Mesenchymal stem cell (in vitro differentiated cells and primary cell): ENCODE measurements around the gene UBE2QL1.

Experiments
- DNase-seq: peaks from one replicate; pipeline ENCODE4 v3.0.0-alpha.2; 2013
- H2AFZ ChIP-seq: one replicate; pipeline ENCODE4 v1.6.1; 2013; ENCODE audit warnings: low read depth, mild to moderate bottlenecking, control low read depth, inconsistent platforms, low read length, moderate library complexity
- H2AK5ac ChIP-seq: 2 replicates; pipeline ENCODE4 v1.6.1; 2013; ENCODE audit warnings: low read length, moderate library complexity, mild to moderate bottlenecking, inconsistent platforms; ENCODE audit not compliant: severe bottlenecking
- H2BK120ac ChIP-seq: one replicate; pipeline ENCODE4 v1.6.1; 2013; ENCODE audit warnings: low read depth, mild to moderate bottlenecking, inconsistent platforms, low read length, moderate library complexity
- H2BK12ac ChIP-seq, 2 experiments: one replicate each; pipeline ENCODE4 v1.6.1; 2013; ENCODE audit warnings: inconsistent platforms in 2 of 2, low read length in 2 of 2, mild to moderate bottlenecking in 2 of 2, moderate library complexity in 2 of 2, control low read depth in 1 of 2
- H2BK15ac ChIP-seq: one replicate; pipeline ENCODE4 v1.6.1; 2013; ENCODE audit warnings: mild to moderate bottlenecking, low read depth, inconsistent platforms; ENCODE audit not compliant: poor library complexity, severe bottlenecking
- H2BK5ac ChIP-seq: 2 replicates; pipeline ENCODE4 v1.6.1; 2013; ENCODE audit warnings: low read depth, mild to moderate bottlenecking, low read length, control low read depth, inconsistent platforms; ENCODE audit not compliant: poor library complexity, severe bottlenecking
- H3K14ac ChIP-seq, 2 experiments: one replicate each; pipeline ENCODE4 v1.6.1; 2013; ENCODE audit warnings: inconsistent platforms in 2 of 2, low read length in 2 of 2, control low read depth in 1 of 2, mild to moderate bottlenecking in 1 of 2, moderate library complexity in 1 of 2
- H3K18ac ChIP-seq, 2 experiments: one replicate each; pipeline ENCODE4 v1.6.1; 2013; ENCODE audit warnings: inconsistent platforms in 2 of 2, low read length in 2 of 2, control low read depth in 1 of 2, low read depth in 1 of 2, mild to moderate bottlenecking in 1 of 2
- H3K23ac ChIP-seq, 2 experiments: one replicate each; pipeline ENCODE4 v1.6.1; 2013; ENCODE audit warnings: inconsistent platforms in 2 of 2, low read length in 2 of 2, mild to moderate bottlenecking in 2 of 2, moderate library complexity in 2 of 2, control low read depth in 1 of 2
- H3K27ac ChIP-seq: 2 replicates; pipeline ENCODE4 v1.5.1; 2013; ENCODE audit warnings: mild to moderate bottlenecking, moderate library complexity, low read length, control low read depth, inconsistent platforms; ENCODE audit not compliant: poor library complexity, severe bottlenecking
- H3K27me3 ChIP-seq, 2 experiments: 2 replicates each; pipeline versions ENCODE4 v1.6.1 to v1.7.0; 2013; ENCODE audit warnings: low read length in 2 of 2, mild to moderate bottlenecking in 2 of 2, moderate library complexity in 2 of 2, control low read depth in 1 of 2, inconsistent platforms in 1 of 2; ENCODE audit not compliant: control insufficient read depth in 1 of 2, insufficient read depth in 1 of 2
- H3K36me3 ChIP-seq, 2 experiments: 2 replicates each; pipeline versions ENCODE4 v1.6.1 to v1.7.0; 2013; ENCODE audit warnings: low read length in 2 of 2, control low read depth in 1 of 2, inconsistent platforms in 1 of 2, low read depth in 1 of 2, mild to moderate bottlenecking in 1 of 2; ENCODE audit not compliant: insufficient read depth in 2 of 2, control insufficient read depth in 1 of 2
- H3K4ac ChIP-seq, 2 experiments: one replicate each; pipeline ENCODE4 v1.6.1; 2013; ENCODE audit warnings: inconsistent platforms in 2 of 2, low read length in 2 of 2, mild to moderate bottlenecking in 2 of 2, moderate library complexity in 2 of 2, control low read depth in 1 of 2, low read depth in 1 of 2
- H3K4me1 ChIP-seq: 2 replicates; pipeline ENCODE4 v1.6.1; 2013; ENCODE audit warnings: low read depth, low read length, control low read depth; ENCODE audit not compliant: control insufficient read depth, insufficient read depth
- H3K4me2 ChIP-seq: 2 replicates; pipeline ENCODE4 v1.6.1; 2013; ENCODE audit warnings: low read length, mild to moderate bottlenecking, inconsistent platforms; ENCODE audit not compliant: poor library complexity, severe bottlenecking
- H3K4me3 ChIP-seq, 2 experiments: 2 replicates each; pipeline versions ENCODE4 v1.5.1 to v1.7.0; 2013; ENCODE audit warnings: low read length in 2 of 2, mild to moderate bottlenecking in 2 of 2, control low read depth in 1 of 2, low read depth in 1 of 2; ENCODE audit not compliant: insufficient read depth in 1 of 2
- H3K79me1 ChIP-seq: replicated peaks from 2 replicates; pipeline ENCODE4 v1.6.1; 2013; ENCODE audit warnings: mild to moderate bottlenecking, control low read depth, low read length, inconsistent platforms; ENCODE audit not compliant: poor library complexity, severe bottlenecking
- H3K9ac ChIP-seq: 2 replicates; pipeline ENCODE4 v1.7.0; 2013; ENCODE audit warnings: mild to moderate bottlenecking, low read length, moderate library complexity
- H3K9me3 ChIP-seq: 2 replicates; pipeline ENCODE4 v1.7.0; 2013; ENCODE audit warnings: mild to moderate bottlenecking, low read length; ENCODE audit not compliant: control insufficient read depth
- H4K8ac ChIP-seq: one replicate; pipeline ENCODE4 v1.6.1; 2013; ENCODE audit warnings: inconsistent platforms, mild to moderate bottlenecking, low read length, moderate library complexity
- H4K91ac ChIP-seq: one replicate; pipeline ENCODE4 v1.6.1; 2013; ENCODE audit warnings: mild to moderate bottlenecking, low read length, inconsistent platforms
- WGBS: methylation state at CpG from one replicate; pipeline ENCODE4 v1.1.7; 2013; ENCODE audit warnings: mixed read lengths; 5-methylcytosine and 5-hydroxymethylcytosine counted together

The UBE2QL1 gene

DNA sequence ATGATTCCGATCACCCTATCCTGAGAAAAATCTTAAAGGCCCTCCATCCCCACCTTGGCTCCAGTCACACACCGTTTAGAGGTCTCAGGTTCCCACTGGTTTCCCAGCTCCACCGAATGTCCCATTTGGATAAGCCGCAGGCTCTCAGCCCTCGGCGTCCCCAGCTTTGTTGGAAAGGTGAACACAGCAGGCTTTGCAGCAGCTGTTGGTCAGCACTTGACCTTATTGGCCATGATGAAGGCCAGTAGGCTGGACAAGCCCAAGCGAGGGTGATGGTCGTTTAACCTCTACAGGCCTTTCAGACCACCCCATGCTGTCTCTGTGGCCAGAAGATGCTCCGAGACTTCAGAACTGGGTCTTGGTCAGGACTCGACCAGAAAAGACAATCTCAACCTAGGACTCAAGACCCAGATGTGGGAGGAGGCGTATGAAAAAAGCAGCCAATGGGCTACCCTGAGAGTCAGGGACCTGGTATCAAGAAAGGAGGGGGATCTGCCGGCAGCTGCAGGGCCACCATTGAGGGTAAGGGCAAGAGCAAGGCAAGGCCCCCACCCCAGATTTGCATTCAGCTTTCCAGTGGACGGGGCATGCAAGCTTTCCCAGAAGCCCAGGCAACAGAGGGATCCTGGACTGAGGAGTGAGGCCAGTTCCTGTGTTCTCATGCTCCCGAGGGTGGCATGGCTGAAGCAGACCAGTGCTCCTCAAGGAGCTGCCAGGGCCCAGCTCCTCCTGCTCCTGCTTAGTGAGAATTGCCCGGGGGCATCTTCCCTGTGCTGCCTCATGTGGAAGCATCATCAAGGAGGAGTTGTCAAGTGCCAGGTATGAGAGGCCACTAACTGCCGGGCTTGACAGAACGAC, 13.4 kb downstream of the UBE2QL1 start:
- 77% methylated on average over 17 of the region's 17 CpGs for WGBS
- no peak overlapping the region for H2BK12ac ChIP-seq

GRCh38 chr5:6462671-6463070, 14.0 kb downstream of the UBE2QL1 start:
- Histone ChIP-seq H3K4me3 (no peak overlapping the region), H3K23ac (no peak overlapping the region), H3K18ac (no peak overlapping the region), H2BK5ac (no peak overlapping the region), H3K4me2 (no peak overlapping the region), H3K79me1 (no peaks in the 10 kb centered on the region), H4K8ac (no peak overlapping the region), H3K9me3 (no peaks in the 10 kb centered on the region), H2BK12ac (no peak overlapping the region), H3K4me1 (no peaks in the 10 kb centered on the region), H3K4ac (no peak overlapping the region), H2AK5ac (no peak overlapping the region), H2BK120ac (no peak overlapping the region), H3K36me3 (no peaks in the 10 kb centered on the region), H3K9ac (no peak overlapping the region), H3K27ac (no peak overlapping the region), H3K27me3 (peaks cover 0 to 9% of the 10 kb centered on the region in 2 experiments), H4K91ac (no peak overlapping the region), H2BK15ac (no peak overlapping the region), H3K14ac (no peak overlapping the region), H2AFZ (no peak overlapping the region)
- 91% methylated on average over 5 of the region's 7 CpGs for WGBS
- DNase-seq, result no peak

More for the DNA sequence above, 13.4 kb downstream of the UBE2QL1 start:
- no peak overlapping the region for H3K4ac ChIP-seq
- H2BK120ac ChIP-seq, result no peak overlapping the region
- no peaks in the 10 kb centered on the region for H3K36me3 ChIP-seq
- no peak overlapping the region for H4K91ac ChIP-seq
- H4K8ac ChIP-seq, result no peak overlapping the region
- no peak for DNase-seq
- no peak overlapping the region for H3K18ac ChIP-seq
- no peak overlapping the region for H3K27ac ChIP-seq
- no peak overlapping the region for H2BK5ac ChIP-seq
- no peak overlapping the region for H2AFZ ChIP-seq
- H3K4me3 ChIP-seq, result no peak overlapping the region
- H3K14ac ChIP-seq, result no peak overlapping the region
- H3K4me1 ChIP-seq, result no peaks in the 10 kb centered on the region
- H3K27me3 ChIP-seq, result peaks cover 0 to 10% of the 10 kb centered on the region in 2 experiments
- H3K9ac ChIP-seq, result no peak overlapping the region
- no peak overlapping the region for H2AK5ac ChIP-seq
- no peaks in the 10 kb centered on the region for H3K9me3 ChIP-seq
- no peak overlapping the region for H2BK15ac ChIP-seq
- no peak overlapping the region for H3K4me2 ChIP-seq
- no peaks in the 10 kb centered on the region for H3K79me1 ChIP-seq
- H3K23ac ChIP-seq, result no peak overlapping the region

GRCh38 chr5:6464441-6464840, 15.8 kb downstream of the UBE2QL1 start:
- Histone ChIP-seq H3K27ac (no peak overlapping the region), H3K4ac (no peak overlapping the region), H3K9me3 (no peaks in the 10 kb centered on the region), H3K18ac (no peak overlapping the region), H3K79me1 (no peaks in the 10 kb centered on the region), H2BK120ac (no peak overlapping the region), H3K27me3 (peaks cover 0 to 24% of the 10 kb centered on the region in 2 experiments), H2AK5ac (no peak overlapping the region), H2BK5ac (no peak overlapping the region), H2BK12ac (no peak overlapping the region), H4K91ac (no peak overlapping the region), H3K4me2 (no peak overlapping the region), H3K23ac (no peak overlapping the region), H4K8ac (no peak overlapping the region), H3K36me3 (no peaks in the 10 kb centered on the region), H2AFZ (no peak overlapping the region), H3K14ac (no peak overlapping the region), H3K9ac (no peak overlapping the region), H3K4me1 (no peaks in the 10 kb centered on the region), H2BK15ac (no peak overlapping the region), H3K4me3 (no peak overlapping the region)
- DNase-seq, result no peak
- WGBS, result 83% methylated on average over 6 of the region's 6 CpGs

- Histone ChIP-seq H2BK120ac (no peak overlapping the region), H3K27me3 (peaks cover 0 to 19% of the 10 kb centered on the region in 2 experiments), H3K9me3 (peaks cover under 1% of the 10 kb centered on the region), H2BK5ac (no peak overlapping the region), H3K4me1 (no peaks in the 10 kb centered on the region), H4K8ac (no peak overlapping the region), H3K23ac (no peak overlapping the region), H3K27ac (no peak overlapping the region), H3K14ac (no peak overlapping the region), H3K79me1 (no peaks in the 10 kb centered on the region), H2AFZ (no peak overlapping the region), H3K18ac (no peak overlapping the region), H3K4ac (no peak overlapping the region), H3K4me3 (no peak overlapping the region), H2BK12ac (no peak overlapping the region), H2AK5ac (no peak overlapping the region), H4K91ac (no peak overlapping the region), H3K9ac (no peak overlapping the region), H2BK15ac (no peak overlapping the region), H3K36me3 (no peaks in the 10 kb centered on the region), H3K4me2 (no peak overlapping the region)
- no peak for DNase-seq
- 77% methylated on average over 27 of the region's 28 CpGs for WGBS
Measured at GRCh38 chr5:6465831-6466790, 17.5 kb downstream of the UBE2QL1 start.
